Measurements from ENCODE around the gene CDC73.
"Not testable (repeated sequence)": the region's sequence is repeated elsewhere in the genome, so short reads cannot be mapped to it uniquely, and the experiment has no call there.

The CDC73 gene

GRCh38 chr1:193181536-193181935 lies 59.7 kb downstream of the CDC73 start:
- DNase-seq (ENCODE audit: low read depth in 2 of 2): no peak

GRCh38 chr1:193181985-193182384 lies 60.2 kb downstream of the CDC73 start:
- no peak for DNase-seq (ENCODE audit: low read depth in 2 of 2)

- DNase-seq (ENCODE audit: low read depth in 2 of 2): no peak
Measured at GRCh38 chr1:193183019-193183627, 61.3 kb downstream of the CDC73 start.

GRCh38 chr1:193184776-193185175 lies 62.9 kb downstream of the CDC73 start:
- no peak for DNase-seq (ENCODE audit: low read depth in 2 of 2)

- DNase-seq (ENCODE audit: low read depth in 2 of 2): no peak
Measured at GRCh38 chr1:193185211-193185610, 63.4 kb downstream of the CDC73 start.

GRCh38 chr1:193185901-193186731 lies 64.3 kb downstream of the CDC73 start, which contains the start of gene B3GALT2:
Gene B3GALT2 (minus strand): TSS chr1:193186613. CDS start chr1:193181562, 5,051 bp downstream.
- no peak for DNase-seq (ENCODE audit: low read depth in 2 of 2)

- no peak for DNase-seq (ENCODE audit: low read depth in 2 of 2)
Measured at GRCh38 chr1:193187114-193187513, 65.3 kb downstream of the CDC73 start.

- DNase-seq (ENCODE audit: low read depth in 2 of 2): not testable (repeated sequence)
Measured at GRCh38 chr1:193188915-193189314, 67.1 kb downstream of the CDC73 start.

GRCh38 chr1:193189442-193190095 lies 67.7 kb downstream of the CDC73 start:
- DNase-seq (ENCODE audit: low read depth in 2 of 2): no peak

- DNase-seq (ENCODE audit: low read depth in 2 of 2): no peak
Measured at GRCh38 chr1:193190096-193190744, 68.4 kb downstream of the CDC73 start.

- no peak for DNase-seq (ENCODE audit: low read depth in 2 of 2)
Measured at GRCh38 chr1:193192586-193192985, 70.8 kb downstream of the CDC73 start.

GRCh38 chr1:193199940-193200339 lies 78.1 kb downstream of the CDC73 start:
- no peak for DNase-seq (ENCODE audit: low read depth in 2 of 2)

- DNase-seq (ENCODE audit: low read depth in 2 of 2): no peak
Measured at GRCh38 chr1:193201021-193201420, 79.2 kb downstream of the CDC73 start.

- DNase-seq (ENCODE audit: low read depth in 2 of 2): no peak
Measured at GRCh38 chr1:193210996-193211395, 89.2 kb downstream of the CDC73 start.

GRCh38 chr1:193211539-193211938 lies 89.7 kb downstream of the CDC73 start:
- DNase-seq (ENCODE audit: low read depth in 2 of 2): no peak

- no peak for DNase-seq (ENCODE audit: low read depth in 2 of 2)
Measured at GRCh38 chr1:193212637-193213036, 90.8 kb downstream of the CDC73 start.

GRCh38 chr1:193213998-193214397 lies 92.2 kb downstream of the CDC73 start:
- DNase-seq (ENCODE audit: low read depth in 2 of 2): no peak

GRCh38 chr1:193216920-193217319 lies 95.1 kb downstream of the CDC73 start:
- no peak for DNase-seq (ENCODE audit: low read depth in 2 of 2)

- DNase-seq (ENCODE audit: low read depth in 2 of 2): no peak
Measured at GRCh38 chr1:193219391-193219790, 97.6 kb downstream of the CDC73 start.

GRCh38 chr1:193221651-193222050 lies 99.8 kb downstream of the CDC73 start:
- no peak for DNase-seq (ENCODE audit: low read depth in 2 of 2)

GRCh38 chr1:193222056-193222615 lies 100.3 kb downstream of the CDC73 start:
- no peak for DNase-seq (ENCODE audit: low read depth in 2 of 2)

GRCh38 chr1:193229136-193229535 lies 107.3 kb downstream of the CDC73 start:
- no peak for DNase-seq (ENCODE audit: low read depth in 2 of 2)
